GM12878 (cell line): Measurements from ENCODE around the gene CROT.

Experiments
- CTCF ChIP-seq, 3 experiments: IDR thresholded peaks in 2 of 3; conservative IDR thresholded peaks in 1 of 3; 2 replicates each; pipeline ENCODE4 v1.5.1; 2011; ENCODE audit warnings: low read depth in 3 of 3, low read length in 3 of 3, mild to moderate bottlenecking in 3 of 3, control low read depth in 2 of 3, moderate library complexity in 2 of 3, inconsistent platforms in 1 of 3, mixed read lengths in 1 of 3; ENCODE audit not compliant: control insufficient read depth in 2 of 3, insufficient read depth in 1 of 3; ENCODE audit errors: extremely low read depth in 1 of 3
- IRF5 ChIP-seq: fragments of 450-650 bp; IDR thresholded peaks from 2 replicates; pipeline ENCODE4 v1.6.1; 2017; ENCODE audit warnings: borderline replicate concordance
- POLR2A ChIP-seq: IDR thresholded peaks from 2 replicates; pipeline ENCODE4 v1.6.1; 2011; ENCODE audit warnings: low read depth, mild to moderate bottlenecking, low read length
- POLR2AphosphoS5 ChIP-seq: IDR thresholded peaks from 2 replicates; pipeline ENCODE4 v1.6.1; 2011; ENCODE audit warnings: mild to moderate bottlenecking, low read length, inconsistent platforms
- SPI1 ChIP-seq: IDR thresholded peaks from 2 replicates; pipeline ENCODE4 v1.6.1; 2011; ENCODE audit warnings: low read depth, mild to moderate bottlenecking, low read length, moderate library complexity, borderline replicate concordance; ENCODE audit not compliant: insufficient read depth
- YY1 ChIP-seq: IDR thresholded peaks from 2 replicates; pipeline ENCODE4 v1.6.1; 2011; ENCODE audit warnings: low read depth, mild to moderate bottlenecking, low read length
- ZNF274 ChIP-seq: IDR thresholded peaks from one replicate; pipeline ENCODE4 v1.8.0; 2011; ENCODE audit not compliant: insufficient read length, insufficient read depth
- ZZZ3 ChIP-seq: IDR thresholded peaks from 2 replicates; pipeline ENCODE4 v1.6.1; 2011; ENCODE audit warnings: low read depth; ENCODE audit not compliant: control insufficient read depth, insufficient read length
- TF ChIP-seq, protein P1 (sequence below): IDR thresholded peaks from 2 replicates; pipeline ENCODE4 v1.6.1; 2012; ENCODE audit warnings: mild to moderate bottlenecking, low read depth, low read length

- TF ChIP-seq SPI1 = no peak
- TF ChIP-seq POLR2A = no peak
- no peak for TF ChIP-seq YY1
- TF ChIP-seq, protein P1, sequence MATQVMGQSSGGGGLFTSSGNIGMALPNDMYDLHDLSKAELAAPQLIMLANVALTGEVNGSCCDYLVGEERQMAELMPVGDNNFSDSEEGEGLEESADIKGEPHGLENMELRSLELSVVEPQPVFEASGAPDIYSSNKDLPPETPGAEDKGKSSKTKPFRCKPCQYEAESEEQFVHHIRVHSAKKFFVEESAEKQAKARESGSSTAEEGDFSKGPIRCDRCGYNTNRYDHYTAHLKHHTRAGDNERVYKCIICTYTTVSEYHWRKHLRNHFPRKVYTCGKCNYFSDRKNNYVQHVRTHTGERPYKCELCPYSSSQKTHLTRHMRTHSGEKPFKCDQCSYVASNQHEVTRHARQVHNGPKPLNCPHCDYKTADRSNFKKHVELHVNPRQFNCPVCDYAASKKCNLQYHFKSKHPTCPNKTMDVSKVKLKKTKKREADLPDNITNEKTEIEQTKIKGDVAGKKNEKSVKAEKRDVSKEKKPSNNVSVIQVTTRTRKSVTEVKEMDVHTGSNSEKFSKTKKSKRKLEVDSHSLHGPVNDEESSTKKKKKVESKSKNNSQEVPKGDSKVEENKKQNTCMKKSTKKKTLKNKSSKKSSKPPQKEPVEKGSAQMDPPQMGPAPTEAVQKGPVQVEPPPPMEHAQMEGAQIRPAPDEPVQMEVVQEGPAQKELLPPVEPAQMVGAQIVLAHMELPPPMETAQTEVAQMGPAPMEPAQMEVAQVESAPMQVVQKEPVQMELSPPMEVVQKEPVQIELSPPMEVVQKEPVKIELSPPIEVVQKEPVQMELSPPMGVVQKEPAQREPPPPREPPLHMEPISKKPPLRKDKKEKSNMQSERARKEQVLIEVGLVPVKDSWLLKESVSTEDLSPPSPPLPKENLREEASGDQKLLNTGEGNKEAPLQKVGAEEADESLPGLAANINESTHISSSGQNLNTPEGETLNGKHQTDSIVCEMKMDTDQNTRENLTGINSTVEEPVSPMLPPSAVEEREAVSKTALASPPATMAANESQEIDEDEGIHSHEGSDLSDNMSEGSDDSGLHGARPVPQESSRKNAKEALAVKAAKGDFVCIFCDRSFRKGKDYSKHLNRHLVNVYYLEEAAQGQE = no peak
- no peak for TF ChIP-seq ZNF274
- no peak for TF ChIP-seq ZZZ3
- no peak for TF ChIP-seq IRF5
- TF ChIP-seq POLR2AphosphoS5 = no peak
- TF ChIP-seq CTCF (IDR thresholded peaks at IDR 0.05 in 2 of 3, conservative IDR thresholded peaks at IDR 0.05 in 1 of 3; ENCODE audit: control insufficient read depth in 2 of 3, extremely low read depth in 1 of 3, insufficient read depth in 1 of 3, low read depth in 3 of 3, low read length in 3 of 3) = no peak
These were observed 2.2 kb downstream of the CROT start for GRCh38 chr7:87347664-87348063.
